Activated gamma-delta T cell (primary cell): ENCODE measurements around the gene GADD45B.
"Not testable (repeated sequence)": the region's sequence is repeated elsewhere in the genome, so short reads cannot be mapped to it uniquely, and the experiment has no call there.

Experiments
- DNase-seq: peaks from one replicate; lab custom pipeline; 2025; lab: John Stamatoyannopoulos, UW

GADD45B gene

GRCh38 chr19:2469102-2469914 is 6.6 kb upstream of the GADD45B start:
- DNase-seq: no peak

- not testable (repeated sequence) for DNase-seq
Measured at GRCh38 chr19:2469915-2470200, 6.1 kb upstream of the GADD45B start.

DNA sequence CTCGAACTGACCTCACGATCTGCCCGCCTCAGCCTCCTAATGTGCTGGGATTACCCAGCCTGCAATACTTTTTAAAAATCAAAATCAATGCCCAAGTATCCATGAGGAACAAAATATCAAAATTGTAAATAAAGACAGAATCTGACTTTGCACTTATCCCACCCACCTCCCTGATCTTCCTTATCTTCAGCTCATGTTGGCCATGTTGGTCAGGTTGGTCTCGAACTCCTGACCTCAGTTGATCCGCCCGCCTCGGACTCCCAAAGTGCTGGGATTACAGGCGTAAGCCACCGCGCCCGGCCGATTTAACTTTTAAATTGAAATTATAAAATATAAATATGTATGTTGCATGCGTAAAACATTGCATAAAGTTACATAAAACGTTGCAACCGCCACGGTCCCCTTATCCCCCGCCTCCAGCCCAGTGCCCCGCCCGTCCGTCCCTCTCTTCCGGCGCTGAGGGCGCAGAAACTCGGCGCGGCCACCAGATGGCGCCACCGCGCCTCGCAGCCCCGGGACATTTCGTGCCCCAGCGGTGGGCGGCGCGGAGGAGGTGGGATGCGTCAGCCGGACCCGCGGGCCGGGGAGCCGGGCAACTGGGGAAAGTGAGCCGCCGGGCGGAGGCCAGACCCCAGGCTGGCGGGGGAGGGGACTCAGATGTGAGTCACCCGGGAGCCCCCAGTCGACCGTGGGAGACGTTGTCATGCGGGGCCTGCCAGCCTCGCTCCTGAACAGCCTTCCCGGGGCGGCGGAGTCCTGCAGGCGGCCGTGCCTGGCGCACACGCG is 1.5 kb upstream of the GADD45B start:
- DNase-seq: peak; percentile 85

GRCh38 chr19:2475018-2475701 is 767 bp upstream of the GADD45B start:
- DNase-seq: no peak

DNA sequence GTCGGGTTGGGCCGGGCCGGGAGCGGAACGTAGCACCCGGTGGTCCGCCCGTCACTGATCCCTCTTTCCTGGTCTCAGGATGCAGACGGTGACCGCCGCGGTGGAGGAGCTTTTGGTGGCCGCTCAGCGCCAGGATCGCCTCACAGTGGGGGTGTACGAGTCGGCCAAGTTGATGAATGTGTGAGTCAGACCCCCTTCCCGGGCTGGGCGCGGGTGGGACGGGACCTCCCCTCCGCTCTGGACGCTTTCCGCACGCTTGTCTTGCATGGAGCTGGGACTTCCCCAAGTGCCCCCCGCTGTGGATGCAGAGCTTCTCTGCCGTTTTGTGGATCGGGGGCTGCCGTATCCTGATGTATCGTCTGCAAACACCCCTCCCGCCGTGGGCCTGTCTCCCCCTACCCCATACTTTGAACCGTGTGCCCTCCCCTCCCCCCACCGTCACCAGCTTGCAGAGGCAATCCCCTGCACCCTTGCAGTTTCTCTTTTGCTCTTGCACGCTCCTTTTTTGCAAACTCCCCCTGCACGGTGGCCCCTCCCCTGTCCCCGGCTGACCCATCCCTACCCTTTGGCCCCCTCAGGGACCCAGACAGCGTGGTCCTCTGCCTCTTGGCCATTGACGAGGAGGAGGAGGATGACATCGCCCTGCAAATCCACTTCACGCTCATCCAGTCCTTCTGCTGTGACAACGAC is 669 bp downstream of the GADD45B start:
- DNase-seq: peak; percentile 50

GRCh38 chr19:2477141-2477710 is 1.3 kb downstream of the GADD45B start:
- no peak for DNase-seq

DNA sequence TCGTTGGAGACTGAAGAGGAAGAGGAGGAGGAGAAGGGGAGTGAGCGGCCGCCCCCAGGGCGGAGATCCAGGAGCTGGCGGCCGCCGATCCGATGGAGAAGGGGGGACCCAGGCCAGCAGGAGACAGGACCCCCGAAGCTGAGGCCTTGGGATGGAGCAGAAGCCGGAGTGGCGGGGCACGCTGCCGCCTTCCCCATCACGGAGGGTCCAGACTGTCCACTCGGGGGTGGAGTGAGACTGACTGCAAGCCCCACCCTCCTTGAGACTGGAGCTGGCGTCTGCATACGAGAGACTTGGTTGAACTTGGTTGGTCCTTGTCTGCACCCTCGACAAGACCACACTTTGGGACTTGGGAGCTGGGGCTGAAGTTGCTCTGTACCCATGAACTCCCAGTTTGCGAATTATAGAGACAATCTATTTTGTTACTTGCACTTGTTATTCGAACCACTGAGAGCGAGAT is 1.8 kb downstream of the GADD45B start:
- DNase-seq: no peak

DNA sequence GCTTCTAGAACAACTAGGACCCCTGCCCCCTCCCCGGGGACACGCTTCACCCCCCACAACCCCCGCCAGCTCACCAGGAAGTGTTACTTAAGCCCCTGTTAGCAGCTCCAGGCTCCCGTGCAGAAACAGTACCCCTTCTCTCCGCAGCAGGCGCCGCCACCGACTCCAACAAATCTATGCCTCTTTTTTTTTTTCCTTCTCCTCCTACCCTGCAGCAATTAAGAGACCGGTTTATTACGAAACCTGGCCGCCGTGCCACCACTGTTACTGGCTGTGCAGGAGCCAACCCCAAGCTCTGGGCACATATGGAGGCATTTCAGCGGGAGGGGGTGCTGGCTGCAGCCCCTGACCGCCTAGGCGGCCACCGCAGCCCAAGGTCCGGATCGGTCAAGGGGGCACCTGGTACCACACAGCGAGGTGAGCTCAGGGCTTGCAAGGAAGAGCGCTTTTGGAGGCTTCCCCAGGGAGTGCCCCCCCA is 2.4 kb downstream of the GADD45B start:
- no peak for DNase-seq

GRCh38 chr19:2478756-2479555 is 3.0 kb downstream of the GADD45B start:
- DNase-seq: peak; percentile 57

- no peak for DNase-seq
Measured at GRCh38 chr19:2479556-2480194, 3.7 kb downstream of the GADD45B start.

GRCh38 chr19:2481466-2481865 is 5.5 kb downstream of the GADD45B start:
- DNase-seq: no peak

DNA sequence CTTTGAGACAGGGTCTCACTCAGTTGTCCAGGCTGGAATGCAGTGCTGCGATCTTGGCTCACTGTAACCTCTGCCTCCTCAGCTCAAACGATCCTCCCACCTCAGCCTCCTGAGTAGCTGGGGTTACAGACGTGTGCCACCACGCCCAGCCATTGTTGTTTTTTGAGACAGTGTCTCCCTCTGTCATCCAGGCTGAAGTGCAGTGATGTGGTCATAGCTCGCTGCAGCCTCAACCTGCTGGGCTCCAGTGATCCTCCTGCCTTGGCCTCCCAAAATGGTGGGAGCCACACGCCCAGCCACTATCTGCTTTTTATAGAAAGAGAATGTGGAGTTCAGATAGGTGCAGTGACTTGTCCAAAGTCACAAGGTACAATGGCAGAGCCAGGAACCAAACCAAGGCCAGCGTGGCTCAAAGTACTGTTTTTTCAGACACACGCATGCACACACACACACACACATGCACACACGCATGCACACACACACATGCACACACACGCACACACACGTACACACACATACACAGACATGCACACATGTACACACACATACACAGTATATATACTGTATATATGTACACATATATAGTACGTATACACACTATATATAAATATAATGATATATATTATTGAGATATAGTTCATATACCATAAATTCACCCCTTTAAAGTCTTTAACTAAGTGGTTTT is 6.6 kb downstream of the GADD45B start:
- no peak for DNase-seq

DNA sequence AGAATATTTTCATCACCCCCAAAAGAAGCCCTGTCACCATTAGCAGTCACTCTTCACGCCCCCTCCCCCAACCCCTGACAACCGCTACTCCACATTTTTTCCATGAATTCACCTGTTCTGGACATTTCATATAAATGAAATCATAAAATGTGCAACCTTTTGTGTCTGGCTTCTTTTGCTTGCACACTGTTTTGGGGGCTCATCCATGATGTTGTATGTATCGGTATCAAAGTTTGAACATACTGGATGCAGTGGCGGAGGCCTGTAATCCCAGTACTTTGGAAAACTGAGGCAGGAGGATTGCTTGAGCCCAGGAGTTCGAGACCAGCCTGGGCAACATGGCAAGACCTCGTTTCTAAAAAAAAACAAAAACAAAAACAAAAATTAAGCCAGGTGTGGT is 7.2 kb downstream of the GADD45B start:
- DNase-seq: no peak

DNA sequence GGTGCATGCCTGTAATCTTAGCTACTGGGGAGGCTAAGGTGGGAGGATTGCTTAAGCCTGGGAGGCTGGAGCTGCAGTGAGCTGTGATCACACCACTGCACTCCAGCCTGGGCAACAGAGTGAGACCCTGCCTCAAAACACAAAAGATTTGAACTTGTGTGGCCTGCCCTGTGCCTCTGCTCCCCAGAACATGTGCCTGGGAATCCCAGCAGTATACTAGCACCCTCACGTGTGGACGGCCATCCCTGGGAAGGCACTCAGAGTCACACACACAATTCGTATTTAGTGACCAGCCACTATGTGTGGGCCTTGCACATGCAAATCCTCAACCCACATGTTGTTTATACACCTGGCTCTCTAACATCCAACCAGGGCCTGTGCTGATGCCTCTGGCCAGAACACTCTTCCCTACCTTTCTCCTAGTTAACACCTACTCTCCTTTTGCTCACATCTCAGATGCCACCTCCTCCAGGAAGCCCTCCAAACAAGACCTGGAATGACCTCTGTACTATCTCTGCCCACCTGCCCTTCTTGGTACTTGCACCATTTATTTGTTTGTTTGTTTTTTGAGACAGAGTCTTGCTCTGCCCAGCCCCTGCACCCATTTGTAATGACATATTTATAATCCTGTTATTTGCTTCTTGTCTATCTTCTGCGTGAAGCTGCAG is 7.7 kb downstream of the GADD45B start:
- no peak for DNase-seq

DNA sequence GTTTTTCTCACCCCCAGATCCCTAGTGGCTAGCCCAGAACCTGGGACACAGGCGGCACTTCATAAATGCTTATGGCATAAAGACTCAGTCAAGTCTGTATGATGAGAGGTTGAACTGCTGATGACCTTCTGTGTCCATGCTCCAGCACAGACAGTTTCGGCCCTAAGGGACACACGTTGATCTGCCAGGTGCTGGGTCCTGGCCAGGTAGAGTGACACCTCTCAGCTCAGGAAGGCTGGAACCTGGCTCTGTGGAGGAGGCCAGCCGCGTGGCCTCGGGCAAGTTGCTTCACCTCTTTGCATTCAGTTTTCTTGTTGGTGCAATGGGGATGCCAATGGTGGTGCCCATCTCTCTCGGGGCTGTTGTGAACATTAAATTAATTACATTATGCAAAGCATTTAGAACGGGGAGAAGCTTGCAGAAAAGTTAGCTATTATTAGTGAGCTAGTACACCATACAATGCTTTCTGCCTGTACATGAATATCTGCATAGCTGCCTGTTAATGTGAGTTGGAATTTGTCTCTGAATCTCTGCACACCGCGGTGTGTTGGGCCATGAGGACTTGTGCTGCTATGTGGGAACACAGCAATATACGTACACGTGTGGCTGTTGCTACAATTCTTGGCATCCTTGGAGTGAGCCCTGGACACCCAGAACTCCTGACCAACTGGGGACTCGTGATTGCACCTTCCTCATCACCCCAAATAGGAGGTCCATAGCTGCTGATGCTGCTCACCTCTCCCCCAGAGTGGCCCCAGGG is 8.4 kb downstream of the GADD45B start:
- no peak for DNase-seq

DNA sequence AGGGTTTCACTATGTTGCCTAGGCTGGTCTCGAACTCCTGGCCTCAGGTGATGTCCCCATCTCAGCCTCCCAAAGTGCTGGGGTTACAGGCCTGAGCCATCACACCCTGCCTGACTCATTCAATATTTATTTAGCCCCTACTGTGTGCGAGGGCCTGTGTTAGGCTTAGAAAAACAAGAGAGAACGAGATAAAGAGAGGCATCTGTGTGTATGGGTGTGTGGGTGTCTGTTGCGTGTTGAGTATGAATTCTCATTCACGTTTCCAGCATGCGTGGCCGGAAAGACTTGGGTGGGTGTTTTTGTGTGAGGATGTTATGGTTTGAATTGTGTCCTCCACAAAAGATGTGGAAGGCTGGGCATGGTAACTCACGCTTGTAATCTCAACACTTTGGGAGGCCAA is 9.5 kb downstream of the GADD45B start:
- DNase-seq: no peak

GRCh38 chr19:2487090-2487489 is 11.2 kb downstream of the GADD45B start:
- no peak for DNase-seq

DNA sequence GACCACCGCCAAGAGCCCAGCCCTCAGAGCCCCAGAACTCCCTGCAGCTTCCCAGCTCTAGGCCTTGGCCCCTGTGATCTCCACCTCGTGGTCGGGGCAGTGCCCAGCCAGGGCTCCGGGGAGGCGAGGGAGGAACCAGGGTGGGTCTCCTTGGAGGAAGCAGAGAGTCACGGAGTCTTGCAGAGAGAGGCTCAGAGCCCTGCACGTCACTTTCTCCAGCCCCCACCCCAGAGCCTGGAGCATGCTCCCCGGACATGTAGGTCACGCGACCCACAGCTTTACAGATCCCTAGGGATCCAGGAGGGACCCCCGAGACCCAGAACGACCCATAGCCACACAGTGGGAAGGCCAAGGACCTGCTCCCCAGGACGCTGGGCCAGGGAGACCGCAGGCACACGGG is 11.9 kb downstream of the GADD45B start:
- no peak for DNase-seq
